ENCODE results near the gene VRK3.

GRCh38 chr19:50030937-50031336, 5.8 kb upstream of the VRK3 start:
- TF ChIP-seq GATA2 (IDR thresholded peaks at IDR 0.05; ENCODE audit: low read depth, low read length) (no peak), GATA3 (IDR thresholded peaks at IDR 0.05; ENCODE audit: low read depth, low read length) (no peak)
